ENCODE measurements around the gene AMOTL1.

AMOTL1 gene

DNA sequence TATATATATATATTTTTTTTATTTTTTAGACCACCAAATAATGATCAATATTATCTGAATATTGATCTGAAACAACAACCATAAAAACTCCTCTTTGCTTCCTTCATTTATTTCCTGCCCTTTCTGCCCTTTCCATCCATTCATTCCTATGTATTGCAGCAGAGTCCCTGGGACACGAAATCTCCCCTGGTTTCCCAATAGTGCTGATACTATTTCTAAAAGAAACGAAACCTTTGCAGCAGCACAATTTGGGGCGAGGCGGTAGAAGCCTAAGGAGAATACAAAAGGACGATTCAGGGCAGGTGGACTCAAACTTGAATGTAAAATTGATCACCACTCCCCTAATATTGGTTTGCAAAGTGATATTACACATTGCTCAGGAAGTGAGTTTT lies 16.9 kb upstream of the AMOTL1 start:
- H3K4me3 ChIP-seq (ENCODE audit: control insufficient read depth, low read depth, low read length): no peak overlapping the region
- TF ChIP-seq CTCF (conservative IDR thresholded peaks at IDR 0.05; ENCODE audit: control insufficient read depth, insufficient read depth, low read depth, low read length): no peak
- no peak for DNase-seq (ENCODE audit: low read depth)

DNA sequence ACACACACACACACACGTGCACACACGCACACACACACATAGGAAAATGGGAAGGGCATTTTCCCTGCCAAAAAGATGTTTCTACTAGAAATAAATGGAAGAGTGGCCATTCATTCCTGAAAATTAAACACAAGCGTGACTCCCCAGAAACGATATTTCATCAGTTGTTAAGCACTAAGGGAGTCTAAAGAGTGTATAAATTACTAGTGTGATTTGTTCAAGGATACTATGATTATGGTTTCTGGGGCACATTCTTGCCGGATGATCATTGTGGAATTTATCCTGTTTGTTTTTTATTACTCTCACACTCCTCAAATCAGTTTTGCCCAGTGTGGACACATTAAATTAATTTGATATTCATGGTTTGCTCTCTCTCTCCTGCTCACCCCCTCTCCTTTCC lies 16.4 kb upstream of the AMOTL1 start:
- DNase-seq (ENCODE audit: low read depth): no peak
- no peak overlapping the region for H3K4me3 ChIP-seq (ENCODE audit: control insufficient read depth, low read depth, low read length)
- no peak for TF ChIP-seq CTCF (conservative IDR thresholded peaks at IDR 0.05; ENCODE audit: control insufficient read depth, insufficient read depth, low read depth, low read length)

DNA sequence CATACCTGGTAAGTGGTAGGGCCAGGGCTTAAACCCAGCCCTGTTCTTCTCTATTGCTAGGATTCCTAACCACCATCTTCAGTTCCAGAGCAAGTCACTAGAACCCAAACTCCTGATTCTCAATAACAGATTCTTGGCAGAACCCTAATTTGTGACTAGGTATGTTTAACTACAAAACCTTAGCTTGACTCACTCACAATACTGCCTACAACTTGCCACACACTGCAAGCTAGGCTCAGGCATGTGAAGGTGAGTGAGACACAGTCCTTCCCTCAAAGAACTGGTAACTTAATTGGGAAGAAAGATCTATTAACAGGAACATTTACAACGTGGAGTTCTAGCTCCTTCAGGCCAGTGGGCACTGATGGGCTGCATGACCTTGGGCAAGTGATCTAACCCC lies 14.5 kb upstream of the AMOTL1 start:
- no peak for DNase-seq (ENCODE audit: low read depth)
- H3K4me3 ChIP-seq (ENCODE audit: control insufficient read depth, low read depth, low read length): no peak overlapping the region
- no peak for TF ChIP-seq CTCF (conservative IDR thresholded peaks at IDR 0.05; ENCODE audit: control insufficient read depth, insufficient read depth, low read depth, low read length)

- no peak for TF ChIP-seq CTCF (conservative IDR thresholded peaks at IDR 0.05; ENCODE audit: control insufficient read depth, insufficient read depth, low read depth, low read length)
- H3K4me3 ChIP-seq (ENCODE audit: control insufficient read depth, low read depth, low read length): no peak overlapping the region
- DNase-seq (ENCODE audit: low read depth): no peak
These were observed 13.8 kb upstream of the AMOTL1 start for GRCh38 chr11:94754335-94754734.

- no peak for DNase-seq (ENCODE audit: low read depth)
These were observed 13.3 kb upstream of the AMOTL1 start for GRCh38 chr11:94754819-94755218.

GRCh38 chr11:94755494-94755893 lies 12.7 kb upstream of the AMOTL1 start:
- no peak overlapping the region for H3K4me3 ChIP-seq (ENCODE audit: control insufficient read depth, low read depth, low read length)
- no peak for TF ChIP-seq CTCF (conservative IDR thresholded peaks at IDR 0.05; ENCODE audit: control insufficient read depth, insufficient read depth, low read depth, low read length)
- no peak for DNase-seq (ENCODE audit: low read depth)

More at GRCh38 chr11:94754819-94755218, 13.3 kb upstream of the AMOTL1 start:
- TF ChIP-seq CTCF (conservative IDR thresholded peaks at IDR 0.05; ENCODE audit: control insufficient read depth, insufficient read depth, low read depth, low read length): no peak
- no peak overlapping the region for H3K4me3 ChIP-seq (ENCODE audit: control insufficient read depth, low read depth, low read length)

DNA sequence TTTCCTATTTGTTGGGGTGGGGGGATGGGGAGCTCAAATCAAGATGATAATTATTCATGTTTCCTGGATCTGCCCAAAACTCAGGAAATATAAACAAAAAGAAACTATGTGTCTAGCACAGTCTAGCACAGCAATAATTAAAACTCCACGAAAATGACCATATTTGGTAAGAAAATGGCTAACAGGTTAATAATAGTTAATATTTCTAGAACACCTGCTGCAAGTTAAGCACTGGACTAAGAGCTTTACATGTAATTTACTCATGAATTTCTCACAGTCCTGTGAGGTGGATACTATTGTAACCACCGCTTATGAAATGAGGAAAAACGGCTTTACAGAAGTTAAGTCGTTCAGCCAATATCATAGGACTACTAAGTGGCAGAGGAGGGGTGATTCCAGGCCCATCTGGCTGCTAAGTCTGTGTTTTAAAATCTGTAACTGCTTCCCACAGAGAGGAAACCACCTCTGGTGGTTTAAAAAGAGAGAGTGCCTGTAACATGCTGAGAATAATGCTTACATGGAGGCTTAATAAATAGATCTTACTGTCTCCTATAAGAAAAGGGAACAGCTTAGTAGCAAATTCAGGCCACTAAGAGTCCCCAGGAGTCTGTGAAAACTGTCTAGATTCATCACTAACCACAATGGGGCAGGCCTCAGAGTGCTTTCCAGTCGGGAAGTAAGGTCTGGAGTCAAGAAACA lies 11.0 kb upstream of the AMOTL1 start:
- H3K4me3 ChIP-seq (ENCODE audit: control insufficient read depth, low read depth, low read length): no peak overlapping the region
- no peak for TF ChIP-seq CTCF (conservative IDR thresholded peaks at IDR 0.05; ENCODE audit: control insufficient read depth, insufficient read depth, low read depth, low read length)
- no peak for DNase-seq (ENCODE audit: low read depth)

All from fibroblast of mammary gland (primary cell).